Panc1 (cell line): ENCODE data around the gene OR2H1. TPM values are rescaled to one million over a fixed set of nuclear protein-coding genes. Genes with fewer than 3 reads are reported as not detected.
"Not testable (repeated sequence)": the region's sequence is repeated elsewhere in the genome, so short reads cannot be mapped to it uniquely, and the experiment has no call there.

ENCODE experiments used
- ATAC-seq: fragments of 200-7000 bp; cut with Tn5 transposase; 2 replicates; pipeline ENCODE4 v1.9.1; 2020; ENCODE audit warnings: mild to moderate bottlenecking, moderate library complexity
- BruUV-seq: library from RNA; stranded (reverse); fragments of 400-500 nt; replicated peaks from 2 replicates; lab custom pipeline; 2021; lab: Mats Ljungman, UMichigan
- CTCF ChIA-PET: fragments of 300-600 bp; sonication (Branson Sonifier 250); formaldehyde crosslinking; loops from one replicate; lab custom pipeline; 2022; ENCODE audit warnings: antibody characterized with exemption; lab: Charles Lee
- POLR2A ChIA-PET: fragments of 300-600 bp; sonication (Branson Sonifier 250); formaldehyde crosslinking; loops from one replicate; lab custom pipeline; 2022; ENCODE audit warnings: antibody characterized with exemption; lab: Charles Lee
- DNase-seq: peaks from one replicate; pipeline ENCODE4 v3.0.0-alpha.2; 2010; ENCODE audit warnings: low read depth, low spot score
- H3K27ac ChIP-seq: 2 replicates; pipeline ENCODE4 v1.5.1; 2011; ENCODE audit warnings: mild to moderate bottlenecking, low read length, inconsistent platforms
- H3K27me3 ChIP-seq: fragments of 200-500 bp; sonication (Bioruptor generic); 2 replicates; pipeline ENCODE4 v1.6.0; 2014; ENCODE audit warnings: low read length, inconsistent platforms; ENCODE audit not compliant: control insufficient read depth, insufficient read depth
- H3K36me3 ChIP-seq: fragments of 200-500 bp; sonication (Bioruptor generic); 2 replicates; pipeline ENCODE4 v1.5.1; 2014; ENCODE audit warnings: inconsistent platforms, mild to moderate bottlenecking, low read length, moderate library complexity; ENCODE audit not compliant: control insufficient read depth, insufficient read depth
- H3K4me1 ChIP-seq: 2 replicates; pipeline ENCODE4 v1.5.1; 2011; ENCODE audit warnings: inconsistent platforms, mild to moderate bottlenecking, low read length, moderate library complexity; ENCODE audit not compliant: control insufficient read depth, insufficient read depth
- H3K4me3 ChIP-seq, 2 experiments: 2 replicates each; pipeline ENCODE4 v1.5.1; 2011 to 2012; ENCODE audit warnings: low read depth in 2 of 2, low read length in 2 of 2, mild to moderate bottlenecking in 2 of 2, inconsistent platforms in 1 of 2, moderate library complexity in 1 of 2
- H3K9me3 ChIP-seq: fragments of 200-500 bp; sonication (Bioruptor generic); 2 replicates; pipeline ENCODE4 v1.5.1; 2014; ENCODE audit warnings: low read depth, mild to moderate bottlenecking, inconsistent platforms, low read length, moderate library complexity; ENCODE audit not compliant: control insufficient read depth, insufficient read depth
- POLR2AphosphoS5 ChIP-seq: IDR thresholded peaks from 2 replicates; pipeline ENCODE4 v1.6.1; 2012; ENCODE audit warnings: mild to moderate bottlenecking, low read depth, low read length, moderate library complexity
- SIN3A ChIP-seq: IDR thresholded peaks from 2 replicates; pipeline ENCODE4 v1.6.1; 2012; ENCODE audit warnings: low read depth, mild to moderate bottlenecking, low read length, moderate library complexity, borderline replicate concordance; ENCODE audit not compliant: insufficient read depth
- TCF7L2 ChIP-seq: IDR thresholded peaks from 2 replicates; pipeline ENCODE4 v1.6.1; 2011; ENCODE audit warnings: mild to moderate bottlenecking, low read depth, low read length, inconsistent platforms
- in situ Hi-C: cut with HindIII; loops from 2 replicates; pipeline ENCODE4 v1.10.0; 2016; ENCODE audit warnings: low sequenced_read_pairs, low pct_unique_long_range_greater_than_20kb
- intact Hi-C: fragments of 100-400 bp; cut with micrococcal nuclease; formaldehyde crosslinking; loops from one replicate; pipeline ENCODE4 v1.10.0; 2022; ENCODE audit not compliant: unreplicated experiment
- total RNA-seq: library from RNA; stranded (reverse); gene quantifications from one replicate; pipeline ENCODE4 v1.2.1, GENCODE V29; 2021; ENCODE audit not compliant: unreplicated experiment
- TF ChIP-seq, protein P1 (sequence below): fragments of 450-650 bp; IDR thresholded peaks from 2 replicates; pipeline ENCODE4 v1.5.1; 2017; ENCODE audit warnings: mild to moderate bottlenecking
- TF ChIP-seq, protein P2 (sequence below), 2 experiments: IDR thresholded peaks; 2 replicates each; pipeline ENCODE4 v1.6.1; 2011 to 2012; ENCODE audit warnings: low read depth in 2 of 2, control low read depth in 1 of 2, low read length in 1 of 2, mild to moderate bottlenecking in 1 of 2, moderate library complexity in 1 of 2; ENCODE audit not compliant: insufficient read depth in 1 of 2

OR2H1 gene
- total RNA-seq, 1 experiment from 2014 or later = not detected

DNA sequence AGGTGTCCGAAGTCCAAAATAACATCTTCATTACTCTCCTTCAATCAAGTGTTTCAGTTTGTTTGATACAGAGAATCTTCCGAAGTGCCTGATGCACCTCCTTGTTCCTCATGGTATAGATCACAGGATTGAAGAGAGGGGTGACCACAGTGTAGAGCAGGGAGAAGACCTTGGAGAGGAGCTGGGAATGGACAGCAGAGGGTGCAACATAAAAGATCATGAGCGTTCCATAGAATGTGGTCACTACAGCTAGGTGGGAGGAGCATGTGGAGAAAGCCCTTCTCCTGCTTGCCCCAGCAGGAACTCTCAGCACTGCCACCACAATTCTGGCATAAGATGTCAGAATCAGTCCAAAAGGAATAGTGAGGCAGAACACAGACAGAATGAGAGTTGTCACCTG lies 30.3 kb upstream of the OR2H1 start:
- Histone ChIP-seq H3K27me3 (peaks cover 3% of the 10 kb centered on the region), H3K4me3 (no peak overlapping the region), H3K9me3 (no peaks in the 10 kb centered on the region), H3K27ac (no peak overlapping the region), H3K36me3 (no peaks in the 10 kb centered on the region), H3K4me1 (no peaks in the 10 kb centered on the region)
- DNase-seq = no peak
- POLR2A ChIA-PET = no interaction called here
- ATAC-seq = no peak
- TF ChIP-seq TCF7L2 = no peak
- no peak for TF ChIP-seq SIN3A
- TF ChIP-seq POLR2AphosphoS5 = no peak
- TF ChIP-seq, protein P1, sequence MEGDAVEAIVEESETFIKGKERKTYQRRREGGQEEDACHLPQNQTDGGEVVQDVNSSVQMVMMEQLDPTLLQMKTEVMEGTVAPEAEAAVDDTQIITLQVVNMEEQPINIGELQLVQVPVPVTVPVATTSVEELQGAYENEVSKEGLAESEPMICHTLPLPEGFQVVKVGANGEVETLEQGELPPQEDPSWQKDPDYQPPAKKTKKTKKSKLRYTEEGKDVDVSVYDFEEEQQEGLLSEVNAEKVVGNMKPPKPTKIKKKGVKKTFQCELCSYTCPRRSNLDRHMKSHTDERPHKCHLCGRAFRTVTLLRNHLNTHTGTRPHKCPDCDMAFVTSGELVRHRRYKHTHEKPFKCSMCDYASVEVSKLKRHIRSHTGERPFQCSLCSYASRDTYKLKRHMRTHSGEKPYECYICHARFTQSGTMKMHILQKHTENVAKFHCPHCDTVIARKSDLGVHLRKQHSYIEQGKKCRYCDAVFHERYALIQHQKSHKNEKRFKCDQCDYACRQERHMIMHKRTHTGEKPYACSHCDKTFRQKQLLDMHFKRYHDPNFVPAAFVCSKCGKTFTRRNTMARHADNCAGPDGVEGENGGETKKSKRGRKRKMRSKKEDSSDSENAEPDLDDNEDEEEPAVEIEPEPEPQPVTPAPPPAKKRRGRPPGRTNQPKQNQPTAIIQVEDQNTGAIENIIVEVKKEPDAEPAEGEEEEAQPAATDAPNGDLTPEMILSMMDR = no peak
- TF ChIP-seq, protein P2, sequence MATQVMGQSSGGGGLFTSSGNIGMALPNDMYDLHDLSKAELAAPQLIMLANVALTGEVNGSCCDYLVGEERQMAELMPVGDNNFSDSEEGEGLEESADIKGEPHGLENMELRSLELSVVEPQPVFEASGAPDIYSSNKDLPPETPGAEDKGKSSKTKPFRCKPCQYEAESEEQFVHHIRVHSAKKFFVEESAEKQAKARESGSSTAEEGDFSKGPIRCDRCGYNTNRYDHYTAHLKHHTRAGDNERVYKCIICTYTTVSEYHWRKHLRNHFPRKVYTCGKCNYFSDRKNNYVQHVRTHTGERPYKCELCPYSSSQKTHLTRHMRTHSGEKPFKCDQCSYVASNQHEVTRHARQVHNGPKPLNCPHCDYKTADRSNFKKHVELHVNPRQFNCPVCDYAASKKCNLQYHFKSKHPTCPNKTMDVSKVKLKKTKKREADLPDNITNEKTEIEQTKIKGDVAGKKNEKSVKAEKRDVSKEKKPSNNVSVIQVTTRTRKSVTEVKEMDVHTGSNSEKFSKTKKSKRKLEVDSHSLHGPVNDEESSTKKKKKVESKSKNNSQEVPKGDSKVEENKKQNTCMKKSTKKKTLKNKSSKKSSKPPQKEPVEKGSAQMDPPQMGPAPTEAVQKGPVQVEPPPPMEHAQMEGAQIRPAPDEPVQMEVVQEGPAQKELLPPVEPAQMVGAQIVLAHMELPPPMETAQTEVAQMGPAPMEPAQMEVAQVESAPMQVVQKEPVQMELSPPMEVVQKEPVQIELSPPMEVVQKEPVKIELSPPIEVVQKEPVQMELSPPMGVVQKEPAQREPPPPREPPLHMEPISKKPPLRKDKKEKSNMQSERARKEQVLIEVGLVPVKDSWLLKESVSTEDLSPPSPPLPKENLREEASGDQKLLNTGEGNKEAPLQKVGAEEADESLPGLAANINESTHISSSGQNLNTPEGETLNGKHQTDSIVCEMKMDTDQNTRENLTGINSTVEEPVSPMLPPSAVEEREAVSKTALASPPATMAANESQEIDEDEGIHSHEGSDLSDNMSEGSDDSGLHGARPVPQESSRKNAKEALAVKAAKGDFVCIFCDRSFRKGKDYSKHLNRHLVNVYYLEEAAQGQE (IDR thresholded peaks at IDR 0.05; ENCODE audit: insufficient read depth in 1 of 2, low read depth in 2 of 2, low read length in 1 of 2) = no peak
- intact Hi-C loops = no loop called here
- in situ Hi-C loops = no loop called here
- BruUV-seq = no TSS peak
- CTCF ChIA-PET = no interaction called here

DNA sequence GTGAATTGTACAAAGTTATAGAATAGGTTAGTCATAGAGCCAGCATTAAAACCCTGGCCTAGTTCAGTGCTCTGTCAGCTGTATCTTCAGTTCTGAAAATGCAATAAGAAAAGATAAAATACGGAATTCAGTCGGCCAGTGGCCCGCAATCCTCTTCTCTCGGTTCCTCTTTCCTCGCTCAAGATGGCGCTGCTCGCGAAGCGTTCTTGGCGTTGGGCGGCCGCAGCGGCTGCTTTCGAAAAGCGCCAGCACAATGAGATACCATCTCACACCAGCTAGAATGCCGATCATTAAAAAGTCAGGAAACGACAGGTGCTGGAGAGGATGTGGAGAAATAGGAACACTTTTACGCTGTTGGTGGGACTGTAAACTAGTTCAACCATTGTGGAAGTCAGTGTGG lies 20.2 kb upstream of the OR2H1 start:
- DNase-seq, H3K27ac ChIP-seq, H3K9me3 ChIP-seq, H3K36me3 ChIP-seq, POLR2A ChIA-PET, H3K4me1 ChIP-seq, intact Hi-C loops, BruUV-seq, H3K4me3 ChIP-seq, in situ Hi-C loops, ATAC-seq, CTCF ChIA-PET, H3K27me3 ChIP-seq: not testable (repeated sequence)

DNA sequence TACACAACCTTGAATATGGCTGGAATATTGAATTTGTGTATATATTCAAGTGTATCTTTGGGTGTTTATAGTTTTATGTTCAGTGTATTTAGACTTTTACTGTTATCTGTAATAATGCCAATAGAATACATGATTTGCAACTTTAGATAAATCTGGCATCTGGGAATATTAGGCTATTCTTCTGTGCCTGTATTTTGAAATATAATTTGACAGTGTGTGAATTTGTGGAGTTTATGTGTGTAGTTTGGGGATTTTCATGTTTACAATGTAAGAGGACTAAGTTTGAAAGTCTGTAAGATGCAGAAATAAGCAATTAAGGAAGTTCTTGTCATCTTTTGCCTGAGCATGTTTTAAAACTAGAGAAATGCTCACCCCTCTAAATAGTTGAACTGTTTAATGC lies 17.9 kb upstream of the OR2H1 start, which contains the start of gene OR10C1:
OR10C1 (plus strand) TSS at position 301 of the 400 bp plus-strand sequence. CDS start 710 bp downstream, outside the sequence.
- no peak for DNase-seq
- intact Hi-C loops = no loop called here
- ChIA-PET POLR2A (no interaction called here), CTCF (no interaction called here)
- in situ Hi-C loops = no loop called here
- Histone ChIP-seq H3K9me3 (no peaks in the 10 kb centered on the region), H3K4me1 (no peaks in the 10 kb centered on the region), H3K4me3 (no peak within 1 kb of the TSS), H3K36me3 (no peaks in the 10 kb centered on the region), H3K27ac (no peak within 1 kb of the TSS), H3K27me3 (peaks cover 2% of the 10 kb centered on the region)
- no TSS peak for BruUV-seq
- no peak for ATAC-seq
- TF ChIP-seq POLR2AphosphoS5 = no peak
- TF ChIP-seq, protein P2 (IDR thresholded peaks at IDR 0.05; ENCODE audit: insufficient read depth in 1 of 2, low read depth in 2 of 2, low read length in 1 of 2) = no peak
- TF ChIP-seq TCF7L2 = no peak
